ENCODE results near the gene COL16A1.
A peak's percentile ranks its signal among the peaks of the same experiment; 100 is the strongest.

GRCh38 chr1:31745096-31745945 is 41.5 kb upstream of the COL16A1 start:
- no peak for TF ChIP-seq POLR2A (IDR thresholded peaks at IDR 0.05; ENCODE audit: low read depth, low read length)
- peak; percentile 89 for TF ChIP-seq CTCF (conservative IDR thresholded peaks at IDR 0.05; ENCODE audit: low read depth, low read length)
- TF ChIP-seq BHLHE40 (IDR thresholded peaks at IDR 0.05; ENCODE audit: low read depth, low read length): no peak
- no peak for TF ChIP-seq RCOR1 (IDR thresholded peaks at IDR 0.05; ENCODE audit: insufficient replicate concordance, low read length)
- no peak for TF ChIP-seq ELK1 (IDR thresholded peaks at IDR 0.05; ENCODE audit: borderline replicate concordance, low read depth, low read length)
- TF ChIP-seq RFX5 (IDR thresholded peaks at IDR 0.05; ENCODE audit: low read depth, low read length): no peak
- TF ChIP-seq SMC3 (IDR thresholded peaks at IDR 0.05; ENCODE audit: low read depth, low read length): peak; percentile 92
- TF ChIP-seq RAD21 (IDR thresholded peaks at IDR 0.05; ENCODE audit: low read length): peak; percentile 85
- no peak for TF ChIP-seq MAZ (IDR thresholded peaks at IDR 0.05; ENCODE audit: borderline replicate concordance, low read depth, low read length)

Measured in IMR-90 (cell line).